T-helper 2 cell treated with Interferon-gamma antibody and Interleukin-4, amounts not matched to agents 5 μg/mL and 100 μg/mL, for 36 hours (primary cell): Measurements from ENCODE around the gene MANBA.
"Not testable (repeated sequence)": the region's sequence is repeated elsewhere in the genome, so short reads cannot be mapped to it uniquely, and the experiment has no call there.

Experiments used
- DNase-seq: peaks from one replicate; pipeline ENCODE4 v3.0.0; 2021; ENCODE audit warnings: low spot score
- H3K27ac Mint-ChIP-seq: one replicate; pipeline ENCODE4 v1.8.0; 2021; ENCODE audit warnings: mild to moderate bottlenecking, mixed read lengths
- H3K27me3 Mint-ChIP-seq: one replicate; pipeline ENCODE4 v1.8.0; 2021; ENCODE audit warnings: low read depth, mixed read lengths
- H3K36me3 Mint-ChIP-seq: one replicate; pipeline ENCODE4 v1.8.0; 2021; ENCODE audit warnings: low read depth, mixed read lengths
- H3K4me1 Mint-ChIP-seq: one replicate; pipeline ENCODE4 v1.8.0; 2021; ENCODE audit warnings: low read depth, mixed read lengths
- H3K4me3 Mint-ChIP-seq: one replicate; pipeline ENCODE4 v1.8.0; 2022; ENCODE audit warnings: mild to moderate bottlenecking, moderate library complexity, mixed read lengths
- H3K9me3 Mint-ChIP-seq: one replicate; pipeline ENCODE4 v1.8.0; 2021; ENCODE audit warnings: mixed read lengths

Gene MANBA

GRCh38 chr4:102725229-102725628 is 35.5 kb downstream of the MANBA start:
- Mint-ChIP-seq H3K27me3 (no peaks in the 10 kb centered on the region), H3K36me3 (peaks cover 19% of the 10 kb centered on the region), H3K9me3 (no peaks in the 10 kb centered on the region), H3K27ac (no peak overlapping the region), H3K4me1 (no peaks in the 10 kb centered on the region), H3K4me3 (no peak overlapping the region)
- no peak for DNase-seq

DNA sequence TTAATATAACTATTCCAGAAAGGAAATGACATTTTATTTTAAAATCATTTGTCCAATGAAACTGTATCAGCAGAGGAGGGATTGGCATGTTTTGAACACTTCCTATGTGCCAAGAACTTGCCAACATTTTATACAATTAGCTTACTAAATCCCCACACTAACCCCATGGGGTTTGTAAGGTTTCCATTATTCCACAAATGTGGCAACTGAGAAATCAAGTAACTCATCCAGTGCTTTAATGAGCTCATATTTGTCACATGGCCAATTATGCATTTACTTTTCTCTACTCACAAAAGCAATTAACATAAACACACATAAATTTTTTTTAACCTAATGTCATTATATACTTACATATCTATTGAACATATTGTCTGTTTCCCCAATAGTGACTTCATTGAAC is 37.3 kb downstream of the MANBA start:
- H3K4me1 Mint-ChIP-seq: no peaks in the 10 kb centered on the region
- peaks cover 10% of the 10 kb centered on the region for H3K9me3 Mint-ChIP-seq
- H3K27ac Mint-ChIP-seq: no peak overlapping the region
- no peak for DNase-seq
- H3K4me3 Mint-ChIP-seq: no peak overlapping the region
- peaks cover 22% of the 10 kb centered on the region for H3K36me3 Mint-ChIP-seq
- no peaks in the 10 kb centered on the region for H3K27me3 Mint-ChIP-seq

DNA sequence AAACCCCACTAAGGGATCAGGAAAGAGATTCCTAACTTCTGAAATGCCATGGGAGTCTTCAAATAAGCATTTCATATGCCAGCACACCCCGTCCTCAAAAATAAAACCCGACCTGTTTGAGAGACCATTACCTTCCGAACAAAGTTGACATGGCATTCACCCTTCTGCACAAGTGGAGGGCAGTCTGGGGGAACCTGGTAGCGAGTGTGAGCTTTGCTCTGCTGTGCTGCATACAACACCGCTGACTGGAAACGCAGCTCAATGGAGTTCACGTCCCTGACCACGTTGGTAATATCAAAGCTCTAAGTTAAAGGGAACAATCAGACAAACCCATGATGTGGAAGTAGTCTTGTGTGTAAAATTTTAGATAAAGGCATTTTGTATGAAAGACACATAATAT is 38.0 kb downstream of the MANBA start:
- Mint-ChIP-seq H3K27ac (no peak overlapping the region), H3K4me3 (no peak overlapping the region), H3K4me1 (peaks cover 1% of the 10 kb centered on the region), H3K9me3 (peaks cover 10% of the 10 kb centered on the region), H3K36me3 (peaks cover 30% of the 10 kb centered on the region), H3K27me3 (no peaks in the 10 kb centered on the region)
- no peak for DNase-seq

- H3K27ac Mint-ChIP-seq, H3K4me3 Mint-ChIP-seq, DNase-seq, H3K4me1 Mint-ChIP-seq, H3K27me3 Mint-ChIP-seq: not testable (repeated sequence)
- Mint-ChIP-seq H3K9me3 (peaks cover 10% of the 10 kb centered on the region), H3K36me3 (peaks cover 33% of the 10 kb centered on the region)
Observed at GRCh38 chr4:102718833-102719575, 41.8 kb downstream of the MANBA start.

- no peak overlapping the region for H3K27ac Mint-ChIP-seq
- peaks cover 32% of the 10 kb centered on the region for H3K36me3 Mint-ChIP-seq
- no peak for DNase-seq
- H3K4me3 Mint-ChIP-seq: no peak overlapping the region
- H3K4me1 Mint-ChIP-seq: peaks cover 1% of the 10 kb centered on the region
- H3K27me3 Mint-ChIP-seq: no peaks in the 10 kb centered on the region
- peaks cover 10% of the 10 kb centered on the region for H3K9me3 Mint-ChIP-seq
Observed at GRCh38 chr4:102717448-102718092, 43.2 kb downstream of the MANBA start.

- no peak overlapping the region for H3K4me3 Mint-ChIP-seq
- H3K36me3 Mint-ChIP-seq: peaks cover 32% of the 10 kb centered on the region
- H3K9me3 Mint-ChIP-seq: peaks cover 10% of the 10 kb centered on the region
- H3K27ac Mint-ChIP-seq: no peak overlapping the region
- DNase-seq: no peak
- H3K4me1 Mint-ChIP-seq: peaks cover 1% of the 10 kb centered on the region
- H3K27me3 Mint-ChIP-seq: no peaks in the 10 kb centered on the region
Observed at GRCh38 chr4:102715057-102715456, 45.7 kb downstream of the MANBA start.

DNA sequence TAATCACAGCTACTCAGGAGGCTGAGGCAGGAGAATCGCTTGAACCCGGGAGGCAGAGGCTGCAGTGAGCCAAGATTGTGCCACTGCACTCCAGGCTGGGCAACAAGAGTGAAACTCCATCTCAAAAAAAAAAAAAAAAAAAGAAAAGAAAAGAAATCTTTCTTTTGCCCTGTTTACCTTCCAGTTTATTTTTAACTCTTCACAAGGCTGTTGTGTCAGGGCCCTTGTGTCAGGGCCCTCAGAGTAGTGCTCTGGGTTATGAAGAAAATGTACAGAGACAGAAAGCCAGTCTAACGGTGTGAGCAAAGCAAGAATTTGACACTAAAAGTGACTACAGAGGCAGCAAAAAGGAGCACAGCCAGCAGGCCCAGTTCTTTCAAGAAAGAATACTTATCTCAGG is 47.0 kb downstream of the MANBA start:
- H3K36me3 Mint-ChIP-seq: peaks cover 23% of the 10 kb centered on the region
- H3K27me3 Mint-ChIP-seq, H3K27ac Mint-ChIP-seq, H3K4me1 Mint-ChIP-seq, DNase-seq, H3K9me3 Mint-ChIP-seq, H3K4me3 Mint-ChIP-seq: not testable (repeated sequence)

- Mint-ChIP-seq H3K27me3 (no peaks in the 10 kb centered on the region), H3K9me3 (no peaks in the 10 kb centered on the region), H3K4me1 (peaks cover 4% of the 10 kb centered on the region), H3K27ac (no peak overlapping the region), H3K4me3 (no peak overlapping the region), H3K36me3 (peaks cover 16% of the 10 kb centered on the region)
- no peak for DNase-seq
Observed at GRCh38 chr4:102713096-102713495, 47.7 kb downstream of the MANBA start.

- peaks cover 17% of the 10 kb centered on the region for H3K36me3 Mint-ChIP-seq
- peaks cover 4% of the 10 kb centered on the region for H3K9me3 Mint-ChIP-seq
- H3K27me3 Mint-ChIP-seq: no peaks in the 10 kb centered on the region
- DNase-seq: no peak
- H3K27ac Mint-ChIP-seq: no peak overlapping the region
- H3K4me1 Mint-ChIP-seq: peaks cover 3% of the 10 kb centered on the region
- H3K4me3 Mint-ChIP-seq: no peak overlapping the region
Observed at GRCh38 chr4:102710986-102711385, 49.8 kb downstream of the MANBA start.

DNA sequence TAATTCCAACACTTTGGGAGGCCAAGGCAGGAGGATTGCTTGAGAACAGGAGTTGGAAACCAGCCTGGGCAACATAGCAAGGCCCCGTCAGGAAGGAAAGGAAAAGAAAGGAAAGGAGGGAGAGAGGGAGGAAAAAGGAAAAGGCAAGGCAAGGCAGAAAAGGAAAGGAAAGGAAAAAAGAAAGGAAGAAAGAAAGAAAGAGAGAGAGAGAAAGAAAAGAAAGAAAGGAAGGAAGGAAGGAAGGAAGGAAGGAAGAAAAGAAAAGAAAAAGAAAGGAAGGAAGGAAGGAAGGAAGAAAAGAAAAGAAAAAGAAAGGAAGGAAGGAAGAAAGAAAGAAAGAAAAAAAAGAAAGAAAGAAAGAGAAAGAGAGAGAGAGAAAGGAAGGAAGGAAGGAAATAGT is 51.7 kb downstream of the MANBA start:
- not testable (repeated sequence) for H3K9me3 Mint-ChIP-seq, H3K4me3 Mint-ChIP-seq, H3K27ac Mint-ChIP-seq, DNase-seq, H3K4me1 Mint-ChIP-seq, H3K27me3 Mint-ChIP-seq
- H3K36me3 Mint-ChIP-seq: peaks cover 18% of the 10 kb centered on the region

GRCh38 chr4:102707150-102707549 is 53.6 kb downstream of the MANBA start:
- peaks cover 14% of the 10 kb centered on the region for H3K36me3 Mint-ChIP-seq
- H3K27ac Mint-ChIP-seq: no peak overlapping the region
- peaks cover 3% of the 10 kb centered on the region for H3K4me1 Mint-ChIP-seq

DNA sequence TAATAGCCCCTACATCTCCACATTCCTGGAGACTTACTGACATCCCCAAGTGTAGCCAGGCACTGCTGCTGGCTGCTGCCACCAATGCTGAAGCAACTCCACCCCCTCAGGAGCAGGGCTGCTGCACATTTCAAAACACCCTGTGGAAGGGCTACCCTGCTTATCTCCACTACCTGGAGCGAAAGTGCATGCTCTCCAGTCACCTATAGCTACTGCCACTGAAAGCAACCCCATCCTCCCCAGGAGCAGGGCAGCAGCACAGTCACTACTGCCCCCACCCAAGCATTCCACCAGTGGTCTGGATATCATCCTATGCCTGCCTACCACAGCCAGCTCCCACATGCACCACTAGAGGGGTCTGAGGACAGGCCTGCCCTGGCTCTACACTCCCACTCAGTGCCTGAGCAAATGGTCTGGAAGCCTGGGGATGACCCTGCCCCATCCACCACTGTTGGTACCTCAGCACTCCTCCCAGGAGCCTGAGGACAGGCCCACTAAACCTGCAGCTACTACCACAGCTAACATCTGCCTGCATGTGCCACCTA is 55.3 kb downstream of the MANBA start:
- no peaks in the 10 kb centered on the region for H3K27me3 Mint-ChIP-seq
- H3K4me3 Mint-ChIP-seq: no peak overlapping the region
- H3K36me3 Mint-ChIP-seq: peaks cover 11% of the 10 kb centered on the region
- no peak overlapping the region for H3K27ac Mint-ChIP-seq
- no peak for DNase-seq
- peaks cover 3% of the 10 kb centered on the region for H3K4me1 Mint-ChIP-seq
- peaks cover 7% of the 10 kb centered on the region for H3K9me3 Mint-ChIP-seq

More at GRCh38 chr4:102707150-102707549, 53.6 kb downstream of the MANBA start:
- no peak for DNase-seq
- peaks cover 4% of the 10 kb centered on the region for H3K9me3 Mint-ChIP-seq
- H3K27me3 Mint-ChIP-seq: no peaks in the 10 kb centered on the region
- no peak overlapping the region for H3K4me3 Mint-ChIP-seq

DNA sequence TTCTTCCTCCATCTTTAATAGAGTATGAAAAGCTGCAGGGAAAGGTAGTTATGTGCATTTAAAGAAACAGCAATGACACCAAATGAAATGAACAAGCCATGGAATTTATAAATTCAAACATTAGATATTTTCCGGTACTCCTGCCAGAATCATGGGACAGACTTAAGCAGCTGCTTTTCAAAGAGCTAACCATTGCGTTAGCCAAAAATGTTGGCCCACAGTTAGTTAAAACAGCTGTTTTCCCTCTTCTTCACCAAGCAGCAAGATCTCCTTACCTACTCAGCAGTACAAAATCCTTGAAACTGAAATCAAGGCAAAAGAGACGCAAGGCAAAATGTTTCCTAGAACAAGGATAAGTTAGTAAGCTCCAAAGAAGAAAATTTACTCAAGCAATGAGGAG is 64.0 kb downstream of the MANBA start:
- H3K4me1 Mint-ChIP-seq: no peaks in the 10 kb centered on the region
- H3K4me3 Mint-ChIP-seq: no peak overlapping the region
- H3K9me3 Mint-ChIP-seq: peaks cover 4% of the 10 kb centered on the region
- no peak overlapping the region for H3K27ac Mint-ChIP-seq
- H3K27me3 Mint-ChIP-seq: no peaks in the 10 kb centered on the region
- peaks cover 13% of the 10 kb centered on the region for H3K36me3 Mint-ChIP-seq
- DNase-seq: no peak

- H3K27me3 Mint-ChIP-seq: no peaks in the 10 kb centered on the region
- DNase-seq: no peak
Observed at GRCh38 chr4:102694791-102695190, 66.0 kb downstream of the MANBA start.

More at GRCh38 chr4:102694791-102695190, 66.0 kb downstream of the MANBA start:
- Mint-ChIP-seq H3K36me3 (peaks cover 12% of the 10 kb centered on the region), H3K4me3 (no peak overlapping the region), H3K4me1 (no peaks in the 10 kb centered on the region), H3K27ac (no peak overlapping the region), H3K9me3 (no peaks in the 10 kb centered on the region)
